ENCODE measurements around the gene WAPL. TPM values are rescaled to one million over a fixed set of nuclear protein-coding genes. Genes with fewer than 3 reads are reported as not detected.

Gene WAPL
- polyA plus RNA-seq, 1 of the 3 experiments (the other 2 are of a cell fraction), result 8.7 TPM

DNA sequence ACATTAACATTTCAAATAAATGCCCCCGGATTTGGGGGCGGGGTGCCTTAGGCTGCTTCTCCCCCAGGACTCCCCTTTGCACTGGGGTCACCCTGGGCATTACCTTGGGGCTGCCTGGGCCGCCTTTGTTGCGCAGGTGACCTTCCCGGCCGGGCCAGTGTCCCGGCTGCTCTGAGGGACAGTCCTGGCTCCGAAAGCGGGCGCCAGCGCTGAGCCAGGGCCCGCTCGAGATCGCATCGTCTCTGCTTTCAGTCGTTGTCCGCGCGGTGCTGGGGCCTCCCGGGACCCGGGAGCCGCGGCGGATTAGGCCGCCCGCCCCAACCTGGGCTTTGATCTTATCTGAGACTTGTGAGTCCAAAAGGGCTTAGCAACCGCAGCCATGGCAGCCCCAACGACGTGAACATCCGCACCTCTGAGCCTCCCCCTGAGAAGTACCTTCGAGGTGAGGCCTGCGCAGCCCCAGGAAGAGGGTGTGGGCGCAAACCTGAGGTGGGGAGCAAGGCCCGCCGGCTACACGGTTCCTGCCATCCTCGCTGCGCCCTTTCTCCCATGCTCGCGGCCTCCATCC lies 14.8 kb upstream of the WAPL start:
- no peak for DNase-seq
- Histone ChIP-seq H3K4me1 (ENCODE audit: control insufficient read depth in 1 of 2, insufficient read depth in 2 of 2, low read depth in 1 of 2, low read length in 1 of 2) (peaks cover 0 to 5% of the 10 kb centered on the region in 2 experiments; a peak in 1 of 4 replicates), H3K4me2 (no peak overlapping the region), H4K20me1 (ENCODE audit: insufficient read depth) (no peaks in the 10 kb centered on the region), H3K27ac (ENCODE audit: low read depth in 2 of 2, low read length in 1 of 2) (no peak overlapping the region), H3K9me3 (no peaks in the 10 kb centered on the region), H3K36me3 (replicated peaks in 1 of 2; ENCODE audit: control insufficient read depth in 1 of 2, insufficient read depth in 2 of 2, low read length in 1 of 2) (no peaks in the 10 kb centered on the region), H2AFZ (ENCODE audit: low read depth) (no peak overlapping the region), H3K27me3 (ENCODE audit: insufficient read depth) (no peaks in the 10 kb centered on the region), H3K4me3 (ENCODE audit: low read depth in 2 of 2, low read length in 1 of 2) (no peak overlapping the region), H3K9me2 (no peaks in the 10 kb centered on the region), H3K9ac (no peak overlapping the region), H3K79me2 (ENCODE audit: insufficient read depth) (no peaks in the 10 kb centered on the region), H3F3A (replicated peaks; ENCODE audit: insufficient read depth) (no peaks in the 10 kb centered on the region)
- POLR2A ChIA-PET, result no interaction called here
- TF ChIP-seq GATA2 (CRISPR knock-in tag; IDR thresholded peaks at IDR 0.05), result no peak
- CTCF ChIA-PET, result no interaction called here
- 95% methylated on average over 13 of the region's 40 CpGs for WGBS (ENCODE audit: low lambda C conversion rate)

DNA sequence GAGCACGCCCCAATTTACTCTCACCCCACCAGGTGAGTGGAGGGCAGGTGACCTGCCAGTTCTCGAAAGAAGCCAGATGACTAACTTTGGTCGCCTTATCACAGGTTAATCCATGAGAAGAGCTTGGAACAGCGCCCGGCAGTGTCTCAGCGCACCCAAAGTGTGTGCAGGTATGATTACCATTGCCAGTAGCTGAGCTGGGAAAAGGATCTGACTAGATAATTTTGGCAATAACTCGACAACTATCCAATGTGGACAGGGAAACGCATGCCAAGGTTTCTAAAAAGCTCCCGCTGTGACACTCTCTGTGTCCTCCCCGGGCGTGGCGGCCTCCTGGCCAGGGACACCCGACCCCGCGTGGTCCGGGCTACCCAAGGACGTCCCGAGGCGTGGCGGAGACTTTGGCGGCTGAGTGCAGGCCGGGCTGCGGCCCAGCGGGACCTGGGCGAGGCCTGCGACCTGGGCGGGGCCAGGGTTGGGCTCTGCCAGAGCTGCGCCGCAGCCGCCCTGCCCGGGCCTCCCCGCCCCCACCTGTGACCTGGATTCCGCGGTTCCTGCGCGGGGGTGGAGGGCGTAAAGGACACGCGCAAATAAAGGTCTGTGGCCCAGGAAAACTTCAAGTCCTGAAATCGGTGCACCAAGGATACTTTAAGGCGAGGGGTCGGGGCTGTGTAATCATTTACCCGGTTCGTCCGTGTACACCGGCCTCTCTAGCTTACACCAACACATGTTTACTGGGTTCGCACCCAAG lies 13.7 kb upstream of the WAPL start:
- Histone ChIP-seq H3F3A (replicated peaks; ENCODE audit: insufficient read depth) (no peaks in the 10 kb centered on the region), H3K36me3 (replicated peaks in 1 of 2; ENCODE audit: control insufficient read depth in 1 of 2, insufficient read depth in 2 of 2, low read length in 1 of 2) (no peaks in the 10 kb centered on the region), H4K20me1 (ENCODE audit: insufficient read depth) (no peaks in the 10 kb centered on the region), H3K4me3 (ENCODE audit: low read depth in 2 of 2, low read length in 1 of 2) (no peak overlapping the region), H3K4me2 (no peak overlapping the region), H3K9me3 (no peaks in the 10 kb centered on the region), H3K9me2 (no peaks in the 10 kb centered on the region), H3K27me3 (ENCODE audit: insufficient read depth) (no peaks in the 10 kb centered on the region), H3K79me2 (ENCODE audit: insufficient read depth) (no peaks in the 10 kb centered on the region), H3K9ac (no peak overlapping the region), H2AFZ (ENCODE audit: low read depth) (no peak overlapping the region), H3K27ac (ENCODE audit: low read depth in 2 of 2, low read length in 1 of 2) (no peak overlapping the region), H3K4me1 (ENCODE audit: control insufficient read depth in 1 of 2, insufficient read depth in 2 of 2, low read depth in 1 of 2, low read length in 1 of 2) (peaks cover 0 to 5% of the 10 kb centered on the region in 2 experiments; a peak in 1 of 4 replicates)
- 93% methylated on average over 43 of the region's 47 CpGs for WGBS (ENCODE audit: low lambda C conversion rate)
- CTCF ChIA-PET, result interaction anchor here (0.8 kb wide), 1 partner anchor 8 kb away, joined by 3 read pairs; no protein-coding TSS in a partner anchor
- DNase-seq, result no peak
- TF ChIP-seq GABPA (IDR thresholded peaks at IDR 0.05; ENCODE audit: low read depth), result no peak
- TF ChIP-seq EP300 (IDR thresholded peaks at IDR 0.05; ENCODE audit: borderline replicate concordance in 1 of 2, low read depth in 1 of 2, low read length in 1 of 2), result no peak
- TF ChIP-seq SIN3A (IDR thresholded peaks at IDR 0.05; ENCODE audit: borderline replicate concordance, low read depth, low read length), result no peak
- TF ChIP-seq RFX5 (IDR thresholded peaks at IDR 0.05; ENCODE audit: low read length), result no peak
- TF ChIP-seq, protein P1, sequence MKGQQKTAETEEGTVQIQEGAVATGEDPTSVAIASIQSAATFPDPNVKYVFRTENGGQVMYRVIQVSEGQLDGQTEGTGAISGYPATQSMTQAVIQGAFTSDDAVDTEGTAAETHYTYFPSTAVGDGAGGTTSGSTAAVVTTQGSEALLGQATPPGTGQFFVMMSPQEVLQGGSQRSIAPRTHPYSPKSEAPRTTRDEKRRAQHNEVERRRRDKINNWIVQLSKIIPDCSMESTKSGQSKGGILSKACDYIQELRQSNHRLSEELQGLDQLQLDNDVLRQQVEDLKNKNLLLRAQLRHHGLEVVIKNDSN (IDR thresholded peaks at IDR 0.05; ENCODE audit: borderline replicate concordance, low read depth), result no peak
- TF ChIP-seq, protein P2, sequence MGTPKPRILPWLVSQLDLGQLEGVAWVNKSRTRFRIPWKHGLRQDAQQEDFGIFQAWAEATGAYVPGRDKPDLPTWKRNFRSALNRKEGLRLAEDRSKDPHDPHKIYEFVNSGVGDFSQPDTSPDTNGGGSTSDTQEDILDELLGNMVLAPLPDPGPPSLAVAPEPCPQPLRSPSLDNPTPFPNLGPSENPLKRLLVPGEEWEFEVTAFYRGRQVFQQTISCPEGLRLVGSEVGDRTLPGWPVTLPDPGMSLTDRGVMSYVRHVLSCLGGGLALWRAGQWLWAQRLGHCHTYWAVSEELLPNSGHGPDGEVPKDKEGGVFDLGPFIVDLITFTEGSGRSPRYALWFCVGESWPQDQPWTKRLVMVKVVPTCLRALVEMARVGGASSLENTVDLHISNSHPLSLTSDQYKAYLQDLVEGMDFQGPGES (IDR thresholded peaks at IDR 0.05; ENCODE audit: low read depth, low read length), result no peak
- TF ChIP-seq, protein P3, sequence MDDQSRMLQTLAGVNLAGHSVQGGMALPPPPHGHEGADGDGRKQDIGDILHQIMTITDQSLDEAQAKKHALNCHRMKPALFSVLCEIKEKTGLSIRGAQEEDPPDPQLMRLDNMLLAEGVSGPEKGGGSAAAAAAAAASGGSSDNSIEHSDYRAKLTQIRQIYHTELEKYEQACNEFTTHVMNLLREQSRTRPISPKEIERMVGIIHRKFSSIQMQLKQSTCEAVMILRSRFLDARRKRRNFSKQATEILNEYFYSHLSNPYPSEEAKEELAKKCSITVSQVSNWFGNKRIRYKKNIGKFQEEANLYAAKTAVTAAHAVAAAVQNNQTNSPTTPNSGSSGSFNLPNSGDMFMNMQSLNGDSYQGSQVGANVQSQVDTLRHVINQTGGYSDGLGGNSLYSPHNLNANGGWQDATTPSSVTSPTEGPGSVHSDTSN (IDR thresholded peaks at IDR 0.05), result no peak
- no peak for TF ChIP-seq EZH2phosphoT487 (IDR thresholded peaks at IDR 0.05; ENCODE audit: borderline replicate concordance, low read depth)
- TF ChIP-seq POLR2AphosphoS5 (IDR thresholded peaks at IDR 0.05; ENCODE audit: low read depth, low read length), result no peak
- TF ChIP-seq RAD21 (IDR thresholded peaks at IDR 0.05; ENCODE audit: low read length), result no peak
- TF ChIP-seq, protein P4, sequence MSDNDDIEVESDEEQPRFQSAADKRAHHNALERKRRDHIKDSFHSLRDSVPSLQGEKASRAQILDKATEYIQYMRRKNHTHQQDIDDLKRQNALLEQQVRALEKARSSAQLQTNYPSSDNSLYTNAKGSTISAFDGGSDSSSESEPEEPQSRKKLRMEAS (IDR thresholded peaks at IDR 0.05; ENCODE audit: low read depth), result no peak
- no peak for TF ChIP-seq TCF12 (IDR thresholded peaks at IDR 0.05)
- TF ChIP-seq, protein P5, sequence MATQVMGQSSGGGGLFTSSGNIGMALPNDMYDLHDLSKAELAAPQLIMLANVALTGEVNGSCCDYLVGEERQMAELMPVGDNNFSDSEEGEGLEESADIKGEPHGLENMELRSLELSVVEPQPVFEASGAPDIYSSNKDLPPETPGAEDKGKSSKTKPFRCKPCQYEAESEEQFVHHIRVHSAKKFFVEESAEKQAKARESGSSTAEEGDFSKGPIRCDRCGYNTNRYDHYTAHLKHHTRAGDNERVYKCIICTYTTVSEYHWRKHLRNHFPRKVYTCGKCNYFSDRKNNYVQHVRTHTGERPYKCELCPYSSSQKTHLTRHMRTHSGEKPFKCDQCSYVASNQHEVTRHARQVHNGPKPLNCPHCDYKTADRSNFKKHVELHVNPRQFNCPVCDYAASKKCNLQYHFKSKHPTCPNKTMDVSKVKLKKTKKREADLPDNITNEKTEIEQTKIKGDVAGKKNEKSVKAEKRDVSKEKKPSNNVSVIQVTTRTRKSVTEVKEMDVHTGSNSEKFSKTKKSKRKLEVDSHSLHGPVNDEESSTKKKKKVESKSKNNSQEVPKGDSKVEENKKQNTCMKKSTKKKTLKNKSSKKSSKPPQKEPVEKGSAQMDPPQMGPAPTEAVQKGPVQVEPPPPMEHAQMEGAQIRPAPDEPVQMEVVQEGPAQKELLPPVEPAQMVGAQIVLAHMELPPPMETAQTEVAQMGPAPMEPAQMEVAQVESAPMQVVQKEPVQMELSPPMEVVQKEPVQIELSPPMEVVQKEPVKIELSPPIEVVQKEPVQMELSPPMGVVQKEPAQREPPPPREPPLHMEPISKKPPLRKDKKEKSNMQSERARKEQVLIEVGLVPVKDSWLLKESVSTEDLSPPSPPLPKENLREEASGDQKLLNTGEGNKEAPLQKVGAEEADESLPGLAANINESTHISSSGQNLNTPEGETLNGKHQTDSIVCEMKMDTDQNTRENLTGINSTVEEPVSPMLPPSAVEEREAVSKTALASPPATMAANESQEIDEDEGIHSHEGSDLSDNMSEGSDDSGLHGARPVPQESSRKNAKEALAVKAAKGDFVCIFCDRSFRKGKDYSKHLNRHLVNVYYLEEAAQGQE (IDR thresholded peaks at IDR 0.05; ENCODE audit: low read depth, low read length), result no peak
- no peak for TF ChIP-seq CHD2 (IDR thresholded peaks at IDR 0.05; ENCODE audit: low read length, partially characterized antibody)
- TF ChIP-seq YY1 (IDR thresholded peaks at IDR 0.05; ENCODE audit: low read depth), result no peak
- TF ChIP-seq RCOR1 (IDR thresholded peaks at IDR 0.05; ENCODE audit: low read length), result no peak
- TF ChIP-seq MEF2A (IDR thresholded peaks at IDR 0.05; ENCODE audit: borderline replicate concordance, low read depth), result no peak
- POLR2A ChIA-PET, result no interaction called here
